ENCODE results near the gene TMEM43. TPM values are rescaled to one million over a fixed set of nuclear protein-coding genes. Genes with fewer than 3 reads are reported as not detected.
A peak's percentile ranks its signal among the peaks of the same experiment; 100 is the strongest.

Gene TMEM43
- total RNA-seq, 5 donors from 2014 or later (not counting 1 experiment from before 2014, with no cell fraction given) = 36.9 to 76.3 (median 63.6) TPM

- Mint-ChIP-seq H3K27me3 (no peaks in the 10 kb centered on the region), H3K4me1 (peaks cover 16 to 26% (median 18%) of the 10 kb centered on the region in 3 donors), H3K36me3 (peaks cover 57% of the 10 kb centered on the region), H3K4me3 (no peak overlapping the region), H3K9me3 (no peaks in the 10 kb centered on the region), H3K27ac (peak overlapping the region; percentile 36 to 44)
- Histone ChIP-seq H3K36me3 (ENCODE audit: control insufficient read depth in 2 of 2, extremely low read depth in 1 of 2, insufficient read depth in 1 of 2, low read length in 1 of 2) (peaks cover 15 to 73% of the 10 kb centered on the region in 2 donors), H3K27ac (ENCODE audit: low read length) (no peak overlapping the region), H3K4me3 (ENCODE audit: control insufficient read depth in 1 of 2, extremely low read depth in 1 of 2, low read length in 1 of 2) (no peak overlapping the region), H3K9me3 (no peaks in the 10 kb centered on the region), H3K4me1 (ENCODE audit: control insufficient read depth in 1 of 2, extremely low read depth in 1 of 2, insufficient read depth in 2 of 2, low read length in 2 of 2) (peaks cover 2 to 12% of the 10 kb centered on the region in 2 experiments), H3K27me3 (replicated peaks in 1 of 2; ENCODE audit: control insufficient read depth in 2 of 2, extremely low read depth in 1 of 2, insufficient read depth in 2 of 2, low read length in 1 of 2) (no peaks in the 10 kb centered on the region)
- WGBS (ENCODE audit: insufficient coverage) = 100% methylated on average over 2 of the region's 9 CpGs
- no peak for ATAC-seq (replicated peaks in 1 of 4)
- POLR2A ChIA-PET = interaction anchor here (0.6 kb wide), 2 partner anchors 26 to 38 kb away, joined by 3 to 4 read pairs; no protein-coding TSS in a partner anchor
- DNase-seq = no peak
- CTCF ChIA-PET = no interaction called here
These were observed 25.2 kb downstream of the TMEM43 start for GRCh38 chr3:14150078-14150477.

GRCh38 chr3:14150491-14151230 lies 25.8 kb downstream of the TMEM43 start:
- no peak overlapping the region for H3K4me3 ChIP-seq (ENCODE audit: control insufficient read depth in 1 of 2, extremely low read depth in 1 of 2, low read length in 1 of 2)
- ChIA-PET POLR2A (interaction anchor here in 1 of 2 donors (0.6 kb wide), 1 partner anchor 26 kb away, joined by 4 read pairs; no protein-coding TSS in a partner anchor), CTCF (no interaction called here)
- no peaks in the 10 kb centered on the region for H3K27me3 ChIP-seq (replicated peaks in 1 of 2; ENCODE audit: control insufficient read depth in 2 of 2, extremely low read depth in 1 of 2, insufficient read depth in 2 of 2, low read length in 1 of 2)
- DNase-seq (no peak), ATAC-seq (replicated peaks in 1 of 4) (no peak)
- H3K36me3 ChIP-seq (ENCODE audit: control insufficient read depth in 2 of 2, extremely low read depth in 1 of 2, insufficient read depth in 1 of 2, low read length in 1 of 2) = peaks cover 15 to 67% of the 10 kb centered on the region in 2 donors
- no peaks in the 10 kb centered on the region for H3K9me3 Mint-ChIP-seq
- H3K27ac ChIP-seq (ENCODE audit: low read length) = no peak overlapping the region
- H3K4me1 Mint-ChIP-seq = peaks cover 10 to 21% (median 20%) of the 10 kb centered on the region in 3 donors
- H3K36me3 Mint-ChIP-seq = peaks cover 56% of the 10 kb centered on the region
- H3K9me3 ChIP-seq = no peaks in the 10 kb centered on the region
- 99% methylated on average over 7 of the region's 9 CpGs for WGBS (ENCODE audit: insufficient coverage)
- no peak overlapping the region for H3K4me3 Mint-ChIP-seq
- H3K27me3 Mint-ChIP-seq = no peaks in the 10 kb centered on the region
- peak overlapping the region; percentile 57 to 58 for H3K27ac Mint-ChIP-seq
- peaks cover 0 to 7% of the 10 kb centered on the region in 2 experiments for H3K4me1 ChIP-seq (ENCODE audit: control insufficient read depth in 1 of 2, extremely low read depth in 1 of 2, insufficient read depth in 2 of 2, low read length in 2 of 2)

GRCh38 chr3:14151471-14152083 lies 26.7 kb downstream of the TMEM43 start:
- no peaks in the 10 kb centered on the region for H3K27me3 ChIP-seq (replicated peaks in 1 of 2; ENCODE audit: control insufficient read depth in 2 of 2, extremely low read depth in 1 of 2, insufficient read depth in 2 of 2, low read length in 1 of 2)
- no peaks in the 10 kb centered on the region for H3K9me3 ChIP-seq
- Mint-ChIP-seq H3K27ac (no peak overlapping the region), H3K4me3 (no peak overlapping the region), H3K36me3 (peaks cover 57% of the 10 kb centered on the region), H3K4me1 (peaks cover 9 to 21% (median 20%) of the 10 kb centered on the region in 3 donors), H3K9me3 (no peaks in the 10 kb centered on the region), H3K27me3 (no peaks in the 10 kb centered on the region)
- H3K4me3 ChIP-seq (ENCODE audit: control insufficient read depth in 1 of 2, extremely low read depth in 1 of 2, low read length in 1 of 2) = no peak overlapping the region
- no peaks in the 10 kb centered on the region for H3K4me1 ChIP-seq (ENCODE audit: control insufficient read depth in 1 of 2, extremely low read depth in 1 of 2, insufficient read depth in 2 of 2, low read length in 2 of 2)
- ChIA-PET CTCF (interaction anchor here in 1 of 2 donors (0.6 kb wide), 1 partner anchor 14 kb away, joined by 3 read pairs; no protein-coding TSS in a partner anchor), POLR2A (no interaction called here)
- DNase-seq (no peak), ATAC-seq (replicated peaks in 1 of 4) (no peak)
- H3K36me3 ChIP-seq (ENCODE audit: control insufficient read depth in 2 of 2, extremely low read depth in 1 of 2, insufficient read depth in 1 of 2, low read length in 1 of 2) = peaks cover 14 to 65% of the 10 kb centered on the region in 2 donors
- no peak overlapping the region for H3K27ac ChIP-seq (ENCODE audit: low read length)
- WGBS (ENCODE audit: insufficient coverage) = 91% methylated on average over 7 of the region's 12 CpGs

GRCh38 chr3:14152233-14152962 lies 27.5 kb downstream of the TMEM43 start:
- ATAC-seq (replicated peaks in 1 of 4) (peak in 2 of 4 experiments; percentile 34 to 42), DNase-seq (peak in 2 of 35 experiments; percentile 32 to 38)
- H3K27ac Mint-ChIP-seq = peak overlapping the region in 1 of 2 donors; percentile 11
- ChIA-PET CTCF (interaction anchor here (0.6 to 1.5 kb wide), 4 partner anchors 11 to 24 kb away, joined by 3 read pairs; no protein-coding TSS in a partner anchor), POLR2A (no interaction called here)
- WGBS (ENCODE audit: insufficient coverage) = 99% methylated on average over 6 of the region's 11 CpGs
- Histone ChIP-seq H3K36me3 (ENCODE audit: control insufficient read depth in 2 of 2, extremely low read depth in 1 of 2, insufficient read depth in 1 of 2, low read length in 1 of 2) (peaks cover 12 to 66% of the 10 kb centered on the region in 2 donors), H3K27ac (ENCODE audit: low read length) (no peak overlapping the region), H3K9me3 (no peaks in the 10 kb centered on the region), H3K4me3 (ENCODE audit: control insufficient read depth in 1 of 2, extremely low read depth in 1 of 2, low read length in 1 of 2) (no peak overlapping the region), H3K4me1 (ENCODE audit: control insufficient read depth in 1 of 2, extremely low read depth in 1 of 2, insufficient read depth in 2 of 2, low read length in 2 of 2) (no peaks in the 10 kb centered on the region), H3K27me3 (replicated peaks in 1 of 2; ENCODE audit: control insufficient read depth in 2 of 2, extremely low read depth in 1 of 2, insufficient read depth in 2 of 2, low read length in 1 of 2) (no peaks in the 10 kb centered on the region)
- H3K9me3 Mint-ChIP-seq = no peaks in the 10 kb centered on the region
- H3K4me3 Mint-ChIP-seq = no peak overlapping the region
- H3K36me3 Mint-ChIP-seq = peaks cover 57% of the 10 kb centered on the region
- peaks cover 16 to 24% (median 24%) of the 10 kb centered on the region in 3 donors for H3K4me1 Mint-ChIP-seq
- no peaks in the 10 kb centered on the region for H3K27me3 Mint-ChIP-seq

- peaks cover 9 to 66% of the 10 kb centered on the region in 2 donors for H3K36me3 ChIP-seq (ENCODE audit: control insufficient read depth in 2 of 2, extremely low read depth in 1 of 2, insufficient read depth in 1 of 2, low read length in 1 of 2)
- H3K27ac Mint-ChIP-seq = no peak overlapping the region
- no peak overlapping the region for H3K27ac ChIP-seq (ENCODE audit: low read length)
- H3K27me3 ChIP-seq (replicated peaks in 1 of 2; ENCODE audit: control insufficient read depth in 2 of 2, extremely low read depth in 1 of 2, insufficient read depth in 2 of 2, low read length in 1 of 2) = no peaks in the 10 kb centered on the region
- no peaks in the 10 kb centered on the region for H3K9me3 Mint-ChIP-seq
- H3K4me3 ChIP-seq (ENCODE audit: control insufficient read depth in 1 of 2, extremely low read depth in 1 of 2, low read length in 1 of 2) = no peak overlapping the region
- no peak for ATAC-seq (replicated peaks in 1 of 4)
- no peak for DNase-seq
- POLR2A ChIA-PET = no interaction called here
- no peaks in the 10 kb centered on the region for H3K27me3 Mint-ChIP-seq
- no peak overlapping the region for H3K4me3 Mint-ChIP-seq
- H3K36me3 Mint-ChIP-seq = peaks cover 55% of the 10 kb centered on the region
- CTCF ChIA-PET = interaction anchor here (0.6 to 1.5 kb wide), 3 partner anchors 10 to 23 kb away, joined by 3 read pairs; no protein-coding TSS in a partner anchor
- 91% methylated on average over 4 of the region's 4 CpGs for WGBS (ENCODE audit: insufficient coverage)
- no peaks in the 10 kb centered on the region for H3K9me3 ChIP-seq
- H3K4me1 Mint-ChIP-seq = peaks cover 18 to 26% (median 24%) of the 10 kb centered on the region in 3 donors
- no peaks in the 10 kb centered on the region for H3K4me1 ChIP-seq (ENCODE audit: control insufficient read depth in 1 of 2, extremely low read depth in 1 of 2, insufficient read depth in 2 of 2, low read length in 2 of 2)
These were observed 28.1 kb downstream of the TMEM43 start for GRCh38 chr3:14152963-14153355.

GRCh38 chr3:14153663-14154062 lies 28.8 kb downstream of the TMEM43 start:
- ChIA-PET POLR2A (no interaction called here), CTCF (interaction anchor here in 1 of 2 donors (1.5 kb wide), 1 partner anchor 22 kb away, joined by 3 read pairs; no protein-coding TSS in a partner anchor)
- Histone ChIP-seq H3K4me1 (ENCODE audit: control insufficient read depth in 1 of 2, extremely low read depth in 1 of 2, insufficient read depth in 2 of 2, low read length in 2 of 2) (no peaks in the 10 kb centered on the region), H3K27me3 (replicated peaks in 1 of 2; ENCODE audit: control insufficient read depth in 2 of 2, extremely low read depth in 1 of 2, insufficient read depth in 2 of 2, low read length in 1 of 2) (no peaks in the 10 kb centered on the region), H3K36me3 (ENCODE audit: control insufficient read depth in 2 of 2, extremely low read depth in 1 of 2, insufficient read depth in 1 of 2, low read length in 1 of 2) (peaks cover 6 to 68% of the 10 kb centered on the region in 2 donors), H3K4me3 (ENCODE audit: control insufficient read depth in 1 of 2, extremely low read depth in 1 of 2, low read length in 1 of 2) (no peak overlapping the region), H3K9me3 (no peaks in the 10 kb centered on the region), H3K27ac (ENCODE audit: low read length) (no peak overlapping the region)
- WGBS (ENCODE audit: insufficient coverage) = 94% methylated on average over 6 of the region's 6 CpGs
- no peak overlapping the region for H3K27ac Mint-ChIP-seq
- H3K36me3 Mint-ChIP-seq = peaks cover 59% of the 10 kb centered on the region
- H3K27me3 Mint-ChIP-seq = no peaks in the 10 kb centered on the region
- DNase-seq (no peak), ATAC-seq (replicated peaks in 1 of 4) (no peak)
- H3K9me3 Mint-ChIP-seq = no peaks in the 10 kb centered on the region
- H3K4me3 Mint-ChIP-seq = no peak overlapping the region
- peaks cover 20 to 31% (median 26%) of the 10 kb centered on the region in 3 donors for H3K4me1 Mint-ChIP-seq

Measured in T-cell (primary cell).